Effector CD4-positive, alpha-beta T cell (primary cell): ENCODE results near the gene COL5A1.

Experiments used
- DNase-seq: peaks from one replicate; pipeline ENCODE4 v3.0.0-alpha.2; 2020

The COL5A1 gene

DNA sequence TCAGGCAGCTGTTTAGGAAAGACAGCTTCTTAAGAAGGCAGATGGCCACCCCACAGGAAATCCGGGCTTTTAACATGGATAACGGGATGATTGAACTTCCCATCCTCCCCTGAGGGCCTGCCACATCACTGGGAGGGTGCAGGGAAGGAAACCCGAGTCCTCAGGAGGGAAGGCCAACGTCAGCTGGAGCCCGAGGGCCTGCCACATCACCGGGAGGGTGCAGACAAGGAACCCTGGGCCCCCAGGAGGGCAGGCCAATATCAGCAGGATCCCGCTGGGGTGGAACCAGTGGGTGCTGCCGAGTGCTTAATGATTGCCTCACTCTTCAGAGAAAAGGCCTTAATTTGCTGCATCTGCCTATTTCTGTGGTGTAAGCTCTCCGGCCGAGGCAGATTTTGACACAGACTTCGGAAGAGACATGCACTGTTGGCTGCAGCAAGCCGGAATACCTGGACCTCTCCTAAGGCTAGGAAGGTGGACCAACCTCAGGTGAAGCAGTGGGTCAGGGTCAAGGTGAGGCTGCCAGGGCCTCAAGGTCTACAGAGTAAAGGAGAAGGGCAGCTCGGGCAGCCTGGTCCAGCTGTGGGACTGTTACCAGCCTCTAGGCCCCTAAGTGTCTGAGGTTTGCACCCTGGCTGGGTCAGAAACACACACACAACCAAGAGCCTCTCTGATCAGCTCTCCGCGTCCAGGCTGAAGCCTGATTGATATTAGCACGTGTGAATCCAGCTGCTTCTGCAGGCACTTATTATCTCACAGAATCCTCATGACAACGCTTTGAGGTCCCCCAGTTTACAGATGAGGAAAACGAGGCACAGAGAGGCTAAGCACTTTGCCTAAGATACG, 14.8 kb upstream of the COL5A1 start:
- DNase-seq: no peak

DNA sequence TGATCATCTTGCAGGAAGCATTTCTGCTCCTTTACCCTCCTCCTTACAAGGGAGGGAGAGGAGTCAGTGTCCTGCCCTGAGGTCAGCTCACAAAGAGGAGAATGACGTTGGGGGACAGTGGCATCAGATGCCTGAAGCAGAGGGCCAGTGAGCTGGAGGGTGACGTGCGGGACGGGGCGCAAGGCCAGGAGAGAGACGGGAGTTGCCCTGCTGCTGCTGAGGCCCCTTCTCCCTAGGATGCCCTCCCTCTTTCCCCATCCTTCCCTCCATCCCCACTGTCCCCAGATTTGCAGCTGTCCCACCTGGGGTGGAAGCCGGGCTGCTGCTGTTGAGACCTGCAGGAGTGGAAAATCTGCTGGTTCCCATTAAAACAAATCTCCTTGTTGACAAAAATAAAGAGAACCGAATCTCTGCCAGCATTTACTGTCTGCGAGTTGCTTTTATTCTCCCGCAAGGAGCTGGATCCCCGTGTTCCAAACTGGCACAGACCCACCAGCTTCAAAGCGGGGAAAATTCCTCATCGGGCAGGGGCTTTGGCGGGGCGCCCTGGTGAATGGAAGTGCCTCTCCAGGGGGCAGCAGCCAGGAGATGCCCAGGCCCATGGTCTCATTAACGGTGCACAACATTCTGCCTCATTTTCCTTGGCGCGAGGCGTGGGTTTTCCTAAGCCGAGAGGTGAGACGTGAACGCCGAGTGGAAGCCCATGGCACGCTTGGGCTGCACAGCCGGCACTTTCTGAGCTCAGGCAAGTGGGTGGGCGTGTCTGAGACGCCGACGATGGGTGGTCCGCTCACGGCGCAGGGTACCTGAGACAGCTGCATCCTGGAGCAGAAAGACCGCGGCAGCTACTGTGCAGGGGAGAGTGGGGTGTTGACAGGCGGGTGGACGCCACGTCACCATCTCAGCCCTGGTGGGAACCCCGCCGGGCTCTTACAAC, 13.9 kb upstream of the COL5A1 start:
- no peak for DNase-seq

DNA sequence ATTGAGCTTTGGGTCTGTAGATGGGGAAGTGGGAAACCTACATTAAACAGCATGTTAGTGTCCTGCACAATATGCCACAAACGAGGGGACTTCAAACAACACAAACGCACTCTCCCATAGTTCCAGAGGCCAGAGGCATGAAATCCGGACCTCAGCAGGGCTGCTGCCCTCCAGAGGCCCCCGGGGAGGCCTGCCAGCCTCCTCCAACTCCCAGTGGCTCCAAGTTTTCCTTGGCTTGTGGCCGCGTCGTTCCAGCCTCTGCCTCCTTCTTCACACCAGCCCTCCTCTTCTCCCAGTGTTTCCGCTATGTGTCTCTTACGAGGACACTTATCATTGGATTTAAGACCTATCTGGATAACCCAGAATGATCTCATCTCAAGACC, 13.3 kb upstream of the COL5A1 start:
- no peak for DNase-seq

DNA sequence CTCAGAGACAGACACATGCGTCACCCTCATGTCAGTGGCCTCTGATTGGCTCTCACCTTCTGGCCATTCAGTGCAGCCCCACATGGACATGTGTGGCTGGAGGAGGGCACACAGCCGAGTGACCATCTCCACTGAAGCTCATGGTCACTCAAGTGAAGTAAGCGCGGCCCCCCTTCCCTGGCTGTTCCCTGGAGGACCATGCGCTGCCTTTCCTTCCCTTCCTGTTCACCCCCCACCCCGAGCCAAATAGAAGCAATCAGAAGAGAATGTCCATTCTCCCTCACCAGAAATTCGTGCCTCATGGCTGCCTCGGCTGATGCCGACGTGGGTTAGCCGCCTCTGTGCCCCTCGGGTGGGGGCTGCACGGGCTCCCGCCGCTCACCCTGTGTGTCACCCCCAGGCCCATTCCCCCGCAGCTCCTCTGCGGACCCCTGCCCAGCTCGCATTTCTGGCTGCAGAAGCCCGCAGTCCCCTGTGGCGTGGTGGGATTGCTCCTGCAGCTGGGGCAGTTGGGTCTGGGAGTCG, 12.5 kb upstream of the COL5A1 start:
- DNase-seq: no peak

DNA sequence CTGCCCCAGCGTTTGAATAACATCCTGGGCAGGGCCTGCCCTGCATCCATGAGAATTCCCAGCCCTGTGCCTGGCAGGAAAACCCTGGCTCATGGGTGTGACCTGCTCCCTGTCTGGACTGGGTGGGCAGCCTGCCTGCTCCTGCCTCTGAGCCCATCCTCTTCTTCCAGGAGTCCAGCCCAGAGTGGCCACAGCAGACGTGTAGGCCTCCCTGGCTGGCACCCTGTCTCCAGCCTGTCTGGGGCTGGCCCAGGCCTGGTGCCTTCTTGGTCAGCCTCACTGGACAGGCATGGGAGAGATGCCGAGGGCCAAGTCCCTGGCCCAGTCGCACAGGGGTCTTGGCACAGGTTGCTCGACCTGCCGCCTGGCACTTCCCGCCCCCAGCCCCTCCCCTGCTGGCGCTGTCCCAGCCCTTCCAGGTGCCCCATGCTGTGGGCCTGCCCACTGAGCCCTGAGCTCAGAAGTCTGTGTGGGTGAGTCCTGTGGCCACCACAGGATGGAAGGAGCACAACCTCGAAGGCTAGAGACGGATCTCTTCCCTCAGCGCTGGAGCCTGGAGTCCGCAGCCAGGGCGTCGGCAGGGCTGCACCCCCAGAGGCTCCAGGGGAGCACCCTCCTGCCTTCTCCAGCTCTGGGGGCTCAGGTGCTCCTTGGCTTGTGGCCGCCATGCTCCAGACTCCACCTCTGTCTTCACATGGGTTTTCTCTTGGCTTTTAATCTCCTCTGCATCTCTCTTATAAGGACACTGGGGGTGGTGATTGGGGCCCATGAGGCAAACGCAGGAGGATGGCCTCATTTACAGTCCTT, 11.8 kb upstream of the COL5A1 start:
- DNase-seq: no peak

DNA sequence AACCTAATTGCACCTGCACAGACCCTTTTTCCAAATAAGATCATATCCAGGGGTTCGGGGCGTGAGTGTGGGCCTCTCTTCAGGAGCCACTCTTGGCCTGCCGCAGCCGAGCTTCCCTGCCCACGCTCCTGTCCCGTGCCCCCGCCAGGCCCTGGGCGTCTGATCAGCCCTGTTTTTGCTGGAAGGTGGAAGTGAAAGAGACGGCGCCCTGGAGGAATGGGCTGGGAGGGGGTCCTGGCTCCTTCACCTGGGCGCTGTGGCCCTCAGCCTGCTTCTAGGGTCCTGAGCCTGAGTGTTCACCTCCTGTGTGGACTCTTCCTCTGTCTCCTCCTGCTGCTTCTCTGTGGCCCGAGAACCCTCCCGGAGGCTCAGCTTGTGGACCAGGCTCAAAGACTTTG, 11.2 kb upstream of the COL5A1 start:
- DNase-seq: no peak

DNA sequence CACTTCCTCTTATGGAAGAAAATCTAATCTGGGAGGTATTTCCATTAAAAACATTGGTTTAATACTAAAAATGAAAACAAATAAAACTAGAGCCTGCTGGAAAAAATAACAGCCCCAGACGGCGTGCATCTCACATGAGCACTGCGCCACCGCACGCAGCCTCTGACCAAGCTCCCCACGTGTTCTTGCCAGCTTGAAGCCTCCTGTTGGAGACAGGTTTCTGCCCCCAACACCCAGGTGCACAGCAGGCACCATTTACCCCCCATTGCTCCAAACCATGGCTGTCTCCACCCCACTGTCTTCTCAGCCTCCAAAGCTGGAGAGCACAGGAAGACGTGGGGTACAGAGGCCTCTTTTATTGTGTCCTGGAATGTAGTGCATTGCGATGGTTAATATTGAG, 10.7 kb upstream of the COL5A1 start:
- no peak for DNase-seq

DNA sequence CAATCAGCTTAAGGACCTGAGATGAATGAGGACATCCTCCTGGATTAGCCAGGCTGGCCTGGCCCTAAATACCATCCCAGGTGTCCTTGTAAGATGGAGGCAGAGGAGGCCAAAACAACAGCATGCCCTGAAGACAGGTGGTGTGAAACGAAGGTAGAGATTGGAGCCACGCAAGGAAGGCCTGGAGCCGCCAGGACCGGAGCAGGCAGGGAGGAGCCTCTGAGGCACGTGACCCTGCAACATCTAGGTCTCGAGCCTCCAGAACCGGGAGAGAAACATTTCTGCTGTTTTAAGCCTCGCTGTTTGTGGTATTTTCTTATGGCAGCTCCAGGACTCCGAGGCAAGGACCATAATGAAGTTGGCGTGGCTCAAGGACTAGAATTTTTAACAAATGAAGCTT, 9.7 kb upstream of the COL5A1 start:
- no peak for DNase-seq

DNA sequence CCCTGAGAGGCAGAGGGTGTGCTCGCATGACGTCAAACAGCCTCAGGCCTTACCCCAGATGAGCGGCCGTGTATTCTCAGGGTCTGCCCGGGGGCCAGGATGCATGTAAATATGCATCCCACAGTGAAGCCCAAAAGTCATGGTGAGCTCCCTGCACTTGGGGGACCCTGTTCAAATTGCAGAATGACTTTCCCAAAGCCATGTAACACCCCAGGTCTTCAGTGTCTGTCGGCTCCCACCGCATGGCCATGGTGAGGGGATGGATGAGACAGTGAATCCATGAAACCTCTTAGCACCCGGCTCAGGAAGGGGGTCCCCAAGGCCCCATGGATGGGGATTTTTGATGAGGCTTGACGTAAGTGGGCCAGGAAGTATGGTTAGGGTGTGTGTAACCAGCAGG, 9.3 kb upstream of the COL5A1 start:
- DNase-seq: no peak

DNA sequence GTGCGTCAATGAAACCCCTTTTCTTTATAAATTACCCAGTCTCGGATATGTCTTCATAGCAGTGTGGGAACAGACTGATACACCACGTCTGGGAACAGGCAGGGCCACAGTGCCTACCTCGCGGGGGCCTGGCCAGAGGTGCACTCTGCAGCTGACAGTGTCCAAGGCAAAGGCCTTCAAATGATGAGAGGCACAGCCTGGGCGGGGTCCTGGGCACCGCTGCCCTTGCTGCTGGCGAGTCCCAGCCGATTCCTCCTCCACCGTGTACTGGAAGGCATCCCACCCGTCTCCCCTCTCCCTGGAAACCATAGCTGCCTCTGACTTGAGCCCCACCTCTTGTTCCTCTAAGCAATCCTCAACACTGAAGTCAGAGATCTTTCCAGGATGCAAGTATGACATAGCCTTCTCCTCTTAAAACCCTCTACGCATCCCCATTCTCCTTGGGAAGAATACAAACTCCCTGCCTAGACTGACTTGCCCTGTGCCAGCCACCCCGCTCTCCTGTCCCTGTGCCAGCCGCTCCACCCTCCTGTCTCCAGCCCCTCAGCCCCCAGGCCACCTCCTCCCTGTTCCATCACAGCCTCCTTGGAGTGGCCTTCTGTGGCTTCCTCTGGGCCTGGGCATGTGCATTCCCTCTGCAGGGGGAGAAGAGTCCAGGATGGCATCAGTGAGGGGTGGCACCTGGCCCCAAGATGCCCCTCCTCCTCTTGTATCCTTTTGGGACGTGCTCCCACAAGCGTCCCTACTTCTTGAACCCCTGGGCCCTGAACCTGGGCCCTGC, 8.1 kb upstream of the COL5A1 start:
- no peak for DNase-seq

DNA sequence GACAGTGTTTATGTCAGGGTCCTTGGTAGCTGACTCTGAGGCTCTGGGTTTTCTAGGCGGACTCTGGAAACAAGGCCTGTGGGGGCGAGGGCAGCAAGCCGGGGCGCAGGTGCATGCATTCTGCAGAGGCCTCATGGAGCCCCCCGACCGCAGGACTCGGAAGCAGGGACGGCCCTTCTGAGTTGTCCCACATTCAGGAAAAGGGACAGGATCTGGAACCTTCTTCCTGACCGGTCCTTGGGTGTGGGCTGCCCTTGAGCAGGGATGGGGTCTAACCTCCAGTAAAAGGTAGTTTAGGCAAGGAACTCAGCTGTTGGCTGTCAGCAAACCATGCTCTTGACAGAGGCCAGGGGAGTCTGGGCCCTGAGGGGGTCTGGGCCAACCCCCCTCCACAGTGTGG, 7.4 kb upstream of the COL5A1 start:
- no peak for DNase-seq

DNA sequence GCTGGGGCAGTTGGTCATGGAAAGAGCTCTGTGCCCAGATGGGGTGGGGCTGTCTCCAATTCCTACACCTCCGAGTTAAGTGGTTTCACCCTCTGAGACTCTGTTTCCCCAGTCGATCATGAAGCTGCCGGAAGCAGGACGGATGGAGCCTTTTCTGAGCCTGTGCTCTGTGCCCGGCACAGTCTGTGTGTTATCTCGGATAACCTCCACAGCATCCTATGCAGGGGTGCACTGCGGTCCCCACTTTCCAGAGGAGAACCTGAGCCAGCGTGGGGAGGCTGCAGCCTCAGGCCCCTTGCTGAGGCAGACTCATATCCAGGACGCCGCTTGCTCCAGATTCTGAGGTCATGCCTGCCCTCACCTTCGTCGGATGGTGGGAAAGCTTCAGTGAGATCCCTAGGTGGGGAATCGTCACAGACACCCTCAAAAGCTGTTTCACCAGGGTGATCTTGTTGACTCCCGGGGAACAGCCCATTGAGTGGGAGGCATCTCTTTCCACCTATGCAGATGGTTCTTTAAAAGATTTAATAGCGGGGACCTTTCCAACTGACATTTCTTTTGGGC, 6.9 kb upstream of the COL5A1 start:
- no peak for DNase-seq

DNA sequence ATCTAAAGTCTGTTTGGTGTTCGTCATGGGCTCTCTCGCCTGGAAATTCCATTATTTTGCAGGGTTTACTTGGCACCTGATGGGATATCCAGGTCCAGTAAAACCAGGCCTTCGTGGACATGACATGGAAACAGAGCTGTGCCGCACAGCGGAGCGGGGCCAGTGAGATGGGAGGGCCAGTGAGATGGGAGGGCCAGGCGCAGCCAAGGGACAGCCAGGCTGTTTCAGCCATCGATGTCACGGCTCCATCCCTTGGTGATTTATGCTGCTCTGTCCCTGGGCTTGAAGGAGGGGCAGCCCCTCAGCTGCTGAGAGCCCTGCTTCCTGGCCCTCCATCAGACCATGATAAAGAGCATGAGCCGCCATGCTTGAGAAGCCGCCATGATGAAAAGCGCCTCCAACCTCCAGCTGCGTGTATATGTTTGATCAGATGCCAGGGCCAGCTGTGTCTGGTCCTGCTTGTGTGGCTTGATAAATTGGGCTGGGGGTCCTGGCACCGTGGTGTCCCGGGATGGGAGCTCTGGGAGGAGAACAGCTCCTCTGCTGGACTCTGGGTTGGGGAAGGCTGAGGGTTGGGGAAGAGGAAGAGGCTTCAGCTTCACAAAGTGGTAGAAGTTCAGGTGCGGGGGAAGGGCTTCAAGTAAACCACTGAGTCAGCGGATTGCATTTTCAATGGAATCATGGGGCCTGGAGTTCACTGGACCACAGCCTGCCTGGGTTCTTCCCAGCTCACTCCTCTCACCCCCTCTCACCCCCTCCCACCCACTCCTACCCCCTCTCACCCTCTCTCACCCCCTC, 6.1 kb upstream of the COL5A1 start:
- no peak for DNase-seq

DNA sequence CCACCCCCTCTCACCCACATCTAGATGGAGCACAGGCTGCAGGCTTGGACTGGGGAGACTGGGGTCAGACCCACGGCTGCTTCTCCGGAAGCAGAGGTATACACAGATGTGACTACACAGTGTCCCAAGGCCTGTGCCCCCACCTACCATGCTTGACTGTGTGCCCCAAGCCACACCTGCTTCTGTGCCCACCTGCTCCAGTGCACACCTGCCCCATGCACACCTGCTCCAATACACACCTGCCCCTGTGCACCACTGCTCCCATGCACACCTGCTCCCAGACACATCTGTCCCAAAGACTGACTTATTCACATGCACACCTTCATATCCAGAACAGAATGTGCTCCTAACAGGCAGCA, 5.5 kb upstream of the COL5A1 start:
- no peak for DNase-seq

DNA sequence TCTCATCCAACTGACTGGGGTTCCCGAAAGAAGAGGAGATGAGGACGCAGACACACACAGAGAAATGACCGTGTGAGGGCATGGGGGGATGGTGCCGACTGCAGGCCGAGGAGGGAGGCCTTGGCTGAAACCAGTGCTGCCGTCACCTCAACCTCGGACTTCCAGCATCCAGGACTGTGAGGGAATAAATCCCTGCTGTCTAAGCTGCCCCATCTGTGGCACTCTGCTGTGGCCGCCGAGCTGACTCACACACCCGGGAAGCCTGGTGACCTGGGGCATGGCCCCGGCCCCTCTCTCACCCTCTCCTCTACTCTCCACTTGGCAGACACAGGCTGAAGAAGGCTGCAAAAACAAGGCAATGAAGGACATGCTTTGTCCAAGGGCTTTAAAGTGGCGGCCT, 4.4 kb upstream of the COL5A1 start:
- DNase-seq: no peak

DNA sequence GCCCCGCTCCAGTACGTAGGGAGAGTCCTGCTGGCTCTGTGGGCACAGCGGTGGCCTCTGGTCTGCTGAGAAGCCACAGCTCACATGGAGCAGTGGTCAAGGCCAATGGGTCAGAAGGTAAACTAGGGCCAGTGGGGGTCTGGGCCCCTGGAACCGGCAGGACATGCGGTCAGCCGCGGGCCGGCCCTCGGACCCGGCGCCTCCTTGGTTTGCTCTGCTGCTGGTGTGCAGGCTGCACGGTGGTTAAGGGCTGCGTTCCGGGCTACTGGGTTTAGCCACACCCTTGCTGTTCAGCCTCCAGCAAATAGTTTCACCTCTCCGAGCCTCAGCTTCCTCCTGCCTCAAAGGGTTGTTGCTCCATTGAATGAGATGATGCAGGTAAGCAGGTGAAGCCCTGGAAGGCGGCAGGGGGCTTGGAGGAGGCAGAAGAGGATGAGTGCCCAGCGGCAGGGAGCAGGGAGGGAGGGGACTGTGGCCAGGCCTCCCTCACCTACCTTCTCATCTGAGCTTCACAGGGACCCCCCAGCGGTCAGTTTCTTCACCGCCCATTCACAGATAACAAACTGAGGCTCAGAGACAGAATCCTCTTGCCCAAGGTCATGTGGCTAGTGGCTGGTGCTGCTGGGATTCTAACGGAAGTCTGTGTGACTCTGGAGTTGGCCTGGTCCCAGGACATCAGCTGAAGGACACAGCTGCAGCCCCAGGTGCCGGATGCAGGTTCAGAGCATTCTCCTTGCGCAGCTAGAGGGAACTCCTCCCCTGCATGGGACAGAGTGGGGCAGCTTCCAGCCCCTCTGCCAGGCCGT, 3.7 kb upstream of the COL5A1 start:
- no peak for DNase-seq

DNA sequence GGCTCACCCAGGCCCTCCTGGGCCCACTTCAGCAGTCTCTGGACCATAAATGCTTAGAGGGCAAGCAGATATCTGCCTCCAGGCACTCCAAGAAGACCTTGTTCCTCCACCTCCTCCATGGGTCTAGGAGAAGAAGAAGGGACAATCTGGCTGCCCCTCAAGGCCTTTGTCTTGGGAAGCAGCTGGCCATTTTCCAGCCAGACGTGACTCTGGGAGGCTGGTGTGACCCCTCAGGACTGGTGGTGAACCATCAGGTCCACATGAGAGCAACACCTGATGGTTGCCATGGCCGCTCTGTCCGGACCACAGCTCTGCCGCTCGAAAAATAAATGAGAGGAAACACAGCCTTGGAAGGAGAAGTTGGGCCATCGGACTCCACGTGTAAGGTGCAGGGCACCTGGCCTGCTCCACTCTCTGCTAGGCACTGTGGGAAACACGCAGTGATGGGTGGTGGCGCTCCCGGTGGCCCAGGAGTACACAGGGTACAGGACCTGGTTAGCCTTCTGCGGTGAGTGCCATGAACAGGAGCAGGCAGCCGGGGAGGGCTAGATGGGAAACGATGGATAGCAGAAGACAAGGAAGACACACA, 3.0 kb upstream of the COL5A1 start:
- no peak for DNase-seq

DNA sequence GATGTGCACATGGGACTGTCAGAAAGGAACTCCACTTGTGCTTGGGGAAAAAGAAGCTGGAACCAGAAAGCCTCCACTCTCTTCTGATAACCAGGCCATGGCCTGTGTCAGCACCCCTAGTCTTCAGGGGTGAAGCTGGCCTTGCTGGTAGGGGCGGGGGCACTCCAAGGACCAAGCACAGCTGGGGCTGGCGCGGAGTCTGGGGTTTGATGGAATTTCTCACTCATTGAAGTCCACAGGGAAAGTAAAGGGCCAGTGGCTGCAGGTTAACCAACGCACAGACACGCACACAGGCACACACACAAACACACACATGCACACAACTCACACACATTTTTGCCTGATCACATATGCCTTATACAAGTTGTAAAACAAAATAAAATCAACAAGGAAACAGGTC, 1.6 kb upstream of the COL5A1 start:
- no peak for DNase-seq

DNA sequence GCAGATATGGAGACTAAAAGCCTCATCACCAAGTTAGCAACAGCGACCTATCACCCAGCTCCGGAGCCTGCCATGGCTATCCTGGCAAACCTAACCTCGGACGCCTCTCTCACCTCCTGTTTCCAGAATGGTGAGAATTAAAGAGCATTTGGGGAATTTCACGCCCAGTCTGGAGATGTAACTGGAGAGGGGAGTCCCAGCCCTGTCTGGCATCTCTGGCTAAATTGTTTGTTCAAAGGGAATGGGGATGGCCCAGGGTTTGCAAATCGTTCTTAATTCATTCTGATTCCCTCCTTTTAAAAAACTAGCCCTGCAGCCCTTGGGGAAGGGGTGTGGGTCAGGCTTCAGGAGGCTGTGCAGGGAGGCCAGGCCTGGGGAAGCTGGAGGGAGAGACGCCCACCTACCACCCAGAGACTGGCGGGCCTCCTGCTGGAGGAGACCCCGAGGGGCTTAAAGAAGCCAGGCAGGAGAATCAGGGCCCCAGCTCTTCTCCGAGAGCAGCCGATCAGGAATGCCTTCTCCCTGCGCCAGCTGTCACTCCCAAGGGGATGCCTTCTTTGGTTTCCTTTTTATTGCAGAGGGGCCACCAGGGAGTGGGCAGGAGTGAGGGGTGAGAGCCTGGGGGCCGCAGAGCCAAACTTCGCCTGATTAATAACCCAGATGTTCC, 964 bp upstream of the COL5A1 start:
- no peak for DNase-seq
